IPS DF 6.9 (cell line): ENCODE data around the gene SYNJ1.
"Not testable (repeated sequence)": the region's sequence is repeated elsewhere in the genome, so short reads cannot be mapped to it uniquely, and the experiment has no call there.

ENCODE experiments used
- DNase-seq: peaks from one replicate; pipeline ENCODE4 v3.0.0-alpha.2; 2013; ENCODE audit warnings: low read depth, low spot score
- H3K27ac ChIP-seq: one replicate; pipeline ENCODE4 v1.5.1; 2013; ENCODE audit warnings: low read length, control low read depth
- H3K27me3 ChIP-seq: 2 replicates; pipeline ENCODE4 v1.6.1; 2013; ENCODE audit warnings: mild to moderate bottlenecking, low read length; ENCODE audit not compliant: control insufficient read depth, insufficient read depth
- H3K36me3 ChIP-seq: 2 replicates; pipeline ENCODE4 v1.6.1; 2013; ENCODE audit warnings: low read length; ENCODE audit not compliant: control insufficient read depth, insufficient read depth
- H3K4me1 ChIP-seq: 2 replicates; pipeline ENCODE4 v1.6.1; 2013; ENCODE audit warnings: low read length; ENCODE audit not compliant: control insufficient read depth, insufficient read depth
- H3K4me3 ChIP-seq: 2 replicates; pipeline ENCODE4 v1.5.1; 2013; ENCODE audit warnings: mild to moderate bottlenecking, low read length
- H3K9me3 ChIP-seq: 2 replicates; pipeline ENCODE4 v1.6.1; 2013; ENCODE audit warnings: low read length, inconsistent platforms; ENCODE audit not compliant: control insufficient read depth, insufficient read depth
- WGBS: extraction: QIAGEN DNeasy Blood & Tissue Kit; methylation state at CpG from one replicate; pipeline ENCODE4 v1.1.7; 2013; ENCODE audit warnings: mixed read lengths, missing lambda C conversion rate; ENCODE audit not compliant: insufficient read length, insufficient coverage; 5-methylcytosine and 5-hydroxymethylcytosine counted together

The SYNJ1 gene

DNA sequence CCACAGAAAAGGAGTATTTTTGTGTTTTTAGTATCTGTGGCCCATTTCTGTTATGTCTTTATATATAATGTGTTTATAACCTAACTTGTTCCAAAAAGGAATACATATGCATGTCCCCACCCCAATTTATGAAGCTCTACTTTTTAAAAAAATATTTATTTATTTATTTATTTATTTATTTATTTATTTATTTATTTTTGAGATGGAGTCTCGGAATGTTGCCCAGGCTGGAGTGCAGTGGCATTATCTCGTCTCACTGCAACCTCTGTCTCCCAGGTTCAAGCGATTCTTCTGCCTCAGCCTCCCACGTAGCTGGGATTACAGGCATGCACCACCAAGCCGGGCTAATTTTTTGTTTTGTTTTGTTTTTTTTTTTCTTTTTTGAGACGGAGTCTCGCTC, 32.3 kb downstream of the SYNJ1 start:
- not testable (repeated sequence) for DNase-seq, H3K4me3 ChIP-seq, H3K27ac ChIP-seq, H3K4me1 ChIP-seq, H3K27me3 ChIP-seq, H3K9me3 ChIP-seq, H3K36me3 ChIP-seq
- no CpG with 5 or more reads among the region's 7 CpGs for WGBS

DNA sequence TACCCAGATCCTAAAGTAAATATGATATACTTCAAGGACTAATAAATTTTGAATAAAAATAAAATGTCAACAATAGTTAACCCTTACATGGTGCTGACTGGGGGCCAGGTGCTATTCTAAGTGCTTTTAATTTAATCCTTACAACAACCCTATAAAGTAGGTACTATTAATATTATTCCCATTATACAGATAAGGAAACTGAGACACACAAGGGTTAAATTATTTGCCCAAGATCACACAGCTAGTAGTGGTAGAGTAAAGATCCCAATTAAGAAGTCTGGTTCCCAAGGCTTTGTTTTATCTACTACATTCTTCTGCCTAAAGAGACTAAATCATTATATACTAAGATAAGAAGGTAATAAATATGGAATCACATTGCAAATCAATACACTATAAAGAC, 34.2 kb downstream of the SYNJ1 start:
- Histone ChIP-seq H3K9me3 (no peaks in the 10 kb centered on the region), H3K36me3 (no peaks in the 10 kb centered on the region), H3K27me3 (no peaks in the 10 kb centered on the region), H3K4me3 (no peak overlapping the region), H3K4me1 (no peaks in the 10 kb centered on the region), H3K27ac (no peak overlapping the region)
- no peak for DNase-seq

DNA sequence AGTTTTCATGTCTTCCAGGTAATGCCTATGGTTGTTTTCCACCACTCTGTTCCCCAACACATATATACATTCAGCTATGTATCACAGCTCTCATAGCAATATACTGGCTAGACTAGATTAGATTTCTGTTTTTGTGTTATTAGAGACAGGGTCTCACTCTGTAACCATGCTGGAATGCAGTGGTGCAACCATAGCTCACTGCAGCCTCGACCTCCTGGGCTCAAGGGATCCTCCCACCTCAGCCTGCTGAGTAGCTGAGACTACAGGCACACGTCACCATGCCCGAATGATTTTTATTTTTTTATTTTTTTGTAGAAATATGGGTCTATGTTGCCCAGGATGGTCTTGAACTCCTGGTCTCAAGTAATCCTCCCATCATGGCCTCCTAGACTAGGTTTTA, 37.7 kb downstream of the SYNJ1 start:
- no peak overlapping the region for H3K27ac ChIP-seq
- no peaks in the 10 kb centered on the region for H3K9me3 ChIP-seq
- no peaks in the 10 kb centered on the region for H3K4me1 ChIP-seq
- DNase-seq: no peak
- no CpG with 5 or more reads among the region's 3 CpGs for WGBS
- no peaks in the 10 kb centered on the region for H3K27me3 ChIP-seq
- no peak overlapping the region for H3K4me3 ChIP-seq
- H3K36me3 ChIP-seq: no peaks in the 10 kb centered on the region

DNA sequence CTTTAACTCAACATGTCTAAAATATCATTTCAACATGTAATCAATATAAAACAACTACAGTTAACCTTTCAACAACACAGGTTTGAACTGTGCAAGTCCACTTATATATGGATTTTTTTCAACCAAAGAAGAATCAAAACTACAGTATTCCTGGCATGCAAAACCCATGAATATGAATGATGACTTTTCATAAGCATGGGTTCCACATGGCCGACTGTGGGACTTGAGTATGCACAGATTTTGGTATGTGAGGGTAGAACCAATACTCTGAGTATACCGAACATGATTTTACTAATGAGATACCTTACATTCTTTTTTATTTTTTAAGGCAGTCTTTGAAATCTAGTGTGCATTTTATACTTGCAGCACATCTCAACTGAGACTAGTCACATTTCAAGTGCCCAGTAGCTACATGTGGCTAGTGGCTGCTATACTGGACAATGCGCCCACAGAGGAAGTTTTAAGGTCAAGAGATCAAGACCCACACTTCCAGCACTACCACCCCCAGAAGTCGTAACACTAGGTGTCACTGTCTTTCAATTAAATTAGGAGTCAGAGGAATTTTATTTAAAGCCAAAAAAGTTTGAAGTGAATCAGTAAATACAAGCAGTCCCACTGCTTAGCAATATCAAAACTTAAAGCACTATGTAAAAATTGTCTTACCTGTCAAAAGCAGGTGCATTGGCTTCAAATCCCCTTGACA, 40.0 kb downstream of the SYNJ1 start:
- no CpG with 5 or more reads among the region's 4 CpGs for WGBS
- no peaks in the 10 kb centered on the region for H3K4me1 ChIP-seq
- H3K36me3 ChIP-seq: no peaks in the 10 kb centered on the region
- H3K27me3 ChIP-seq: no peaks in the 10 kb centered on the region
- no peak for DNase-seq
- H3K9me3 ChIP-seq: no peaks in the 10 kb centered on the region
- no peak overlapping the region for H3K4me3 ChIP-seq
- H3K27ac ChIP-seq: no peak overlapping the region

DNA sequence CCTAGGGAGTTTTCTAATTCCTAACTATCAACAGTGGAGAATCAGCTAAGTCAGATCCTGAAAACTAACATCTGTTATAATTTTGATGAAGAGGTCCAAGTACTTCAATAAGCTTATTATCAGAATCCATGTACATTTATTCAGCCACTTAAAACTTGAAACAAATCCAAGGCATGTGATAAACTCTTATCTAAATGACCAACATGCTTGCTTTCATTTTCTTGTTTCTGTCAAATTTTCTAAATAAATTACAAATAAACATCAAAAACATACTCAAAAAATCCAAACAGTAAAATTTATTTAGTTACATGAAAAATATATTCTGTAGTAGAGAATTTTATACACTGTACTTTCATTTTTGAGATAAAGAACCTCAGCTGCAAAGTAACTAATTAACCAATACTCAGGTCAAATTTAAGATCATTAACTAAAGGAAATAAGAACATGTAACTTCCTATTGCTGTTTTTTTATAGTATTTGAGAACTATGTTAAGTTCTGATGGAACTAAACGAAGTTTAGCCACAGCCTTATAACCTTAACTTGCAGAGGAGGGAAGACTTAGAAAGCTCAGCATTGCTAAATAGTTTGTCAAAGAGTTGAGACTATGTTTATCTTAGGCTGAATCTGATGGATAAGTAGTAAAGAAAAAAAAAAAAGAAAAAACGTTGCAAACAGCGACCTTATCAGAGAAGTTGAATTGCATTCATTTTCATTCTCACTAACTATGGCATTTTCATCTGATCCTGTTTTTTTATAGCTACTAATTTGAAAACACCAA, 44.9 kb downstream of the SYNJ1 start:
- no peaks in the 10 kb centered on the region for H3K36me3 ChIP-seq
- H3K27ac ChIP-seq: no peak overlapping the region
- H3K9me3 ChIP-seq: no peaks in the 10 kb centered on the region
- H3K4me1 ChIP-seq: no peaks in the 10 kb centered on the region
- no peak overlapping the region for H3K4me3 ChIP-seq
- DNase-seq: no peak
- no CpG with 5 or more reads among the region's 3 CpGs for WGBS
- no peaks in the 10 kb centered on the region for H3K27me3 ChIP-seq

DNA sequence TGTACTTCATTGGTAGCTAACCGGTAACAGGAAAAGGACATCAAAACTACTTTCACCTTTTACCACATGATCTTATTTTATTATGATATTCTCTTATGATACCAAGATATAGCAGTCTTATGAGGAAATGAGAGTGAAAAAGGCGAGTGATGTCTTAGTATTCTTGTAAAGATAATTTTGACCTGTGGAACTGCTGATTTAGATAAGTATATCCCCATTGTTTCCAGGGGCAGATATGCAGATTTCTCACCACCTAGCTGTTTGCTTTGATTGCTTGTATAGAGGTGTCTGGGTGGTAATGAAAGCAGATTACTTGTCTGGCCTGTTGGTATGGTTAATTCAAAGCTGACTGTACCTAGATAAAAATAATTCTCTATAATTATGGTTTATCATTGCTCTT, 53.1 kb downstream of the SYNJ1 start:
- DNase-seq: no peak
- Histone ChIP-seq H3K9me3 (no peaks in the 10 kb centered on the region), H3K4me3 (no peak overlapping the region), H3K27ac (no peak overlapping the region), H3K36me3 (no peaks in the 10 kb centered on the region), H3K27me3 (no peaks in the 10 kb centered on the region), H3K4me1 (no peaks in the 10 kb centered on the region)
- WGBS: no CpG with 5 or more reads among the region's 2 CpGs

DNA sequence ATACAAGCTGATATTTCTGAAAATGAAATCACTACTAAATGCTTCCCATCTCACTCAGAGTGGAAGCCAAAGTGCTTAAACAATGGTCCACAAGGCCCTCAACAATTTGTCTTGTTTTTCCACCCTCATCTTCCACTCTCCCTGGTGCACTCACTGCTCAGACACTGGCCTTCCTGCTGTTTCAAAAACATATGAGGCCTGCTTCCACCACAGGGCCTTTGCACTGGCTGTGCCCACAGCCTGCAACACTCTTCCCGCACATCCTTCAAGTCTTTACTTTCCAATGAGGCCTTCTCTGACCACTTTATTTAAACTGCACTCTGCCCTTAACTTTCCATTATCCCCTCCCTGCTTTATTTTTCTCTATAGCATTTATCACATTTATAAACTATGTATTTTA, 53.8 kb downstream of the SYNJ1 start:
- no peak for DNase-seq
- Histone ChIP-seq H3K4me3 (no peak overlapping the region), H3K27me3 (no peaks in the 10 kb centered on the region), H3K9me3 (no peaks in the 10 kb centered on the region), H3K27ac (no peak overlapping the region), H3K36me3 (no peaks in the 10 kb centered on the region), H3K4me1 (no peaks in the 10 kb centered on the region)
- WGBS: no CpG with 5 or more reads among the region's 1 CpG

DNA sequence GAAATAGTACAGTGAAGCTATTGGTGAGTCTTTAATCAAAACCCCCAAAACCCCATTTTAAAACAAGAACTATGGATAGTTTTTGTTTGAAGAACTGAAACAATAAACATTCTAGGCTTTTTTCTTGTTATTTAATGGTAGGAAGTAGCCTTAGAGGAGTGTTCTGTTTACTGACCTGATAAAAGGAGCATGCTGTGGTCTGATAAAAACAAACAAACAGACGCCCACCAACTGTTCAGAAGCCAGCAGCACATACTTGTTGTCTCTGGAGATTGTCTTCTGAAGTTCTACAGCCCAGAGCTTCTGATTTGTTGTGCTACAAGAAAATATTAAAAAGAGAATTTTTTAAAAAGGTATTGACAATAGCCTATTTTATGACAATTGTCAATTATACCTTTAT, 61.6 kb downstream of the SYNJ1 start:
- DNase-seq: no peak
- H3K4me3 ChIP-seq: no peak overlapping the region
- WGBS: no CpG with 5 or more reads among the region's 1 CpG
- H3K27ac ChIP-seq: no peak overlapping the region
- H3K9me3 ChIP-seq: no peaks in the 10 kb centered on the region; the same call in 1 of the 2 replicates
- no peaks in the 10 kb centered on the region for H3K4me1 ChIP-seq
- no peaks in the 10 kb centered on the region for H3K36me3 ChIP-seq
- H3K27me3 ChIP-seq: no peaks in the 10 kb centered on the region

DNA sequence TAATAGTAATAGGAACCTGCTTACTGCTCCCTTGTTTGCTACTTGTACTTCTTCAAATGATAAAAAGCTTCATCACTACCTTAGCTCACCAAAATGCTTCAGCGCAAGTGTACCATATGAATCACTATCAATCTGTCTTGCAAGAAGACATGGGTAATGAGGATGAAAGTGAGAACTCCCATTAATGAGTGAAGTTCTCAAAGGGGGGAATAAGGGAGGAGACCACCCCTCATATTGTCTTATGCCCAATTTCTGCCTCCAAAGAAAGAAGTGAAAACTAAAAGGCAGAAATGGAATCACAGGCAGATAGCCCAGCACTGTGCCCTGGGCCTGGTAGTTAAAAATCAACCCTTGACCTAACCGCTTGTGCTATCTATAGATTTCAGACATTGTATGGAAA, 63.7 kb downstream of the SYNJ1 start:
- not testable (repeated sequence) for H3K4me1 ChIP-seq, H3K9me3 ChIP-seq, H3K4me3 ChIP-seq, H3K36me3 ChIP-seq, H3K27ac ChIP-seq, DNase-seq, H3K27me3 ChIP-seq
- no CpG with 5 or more reads among the region's 2 CpGs for WGBS

DNA sequence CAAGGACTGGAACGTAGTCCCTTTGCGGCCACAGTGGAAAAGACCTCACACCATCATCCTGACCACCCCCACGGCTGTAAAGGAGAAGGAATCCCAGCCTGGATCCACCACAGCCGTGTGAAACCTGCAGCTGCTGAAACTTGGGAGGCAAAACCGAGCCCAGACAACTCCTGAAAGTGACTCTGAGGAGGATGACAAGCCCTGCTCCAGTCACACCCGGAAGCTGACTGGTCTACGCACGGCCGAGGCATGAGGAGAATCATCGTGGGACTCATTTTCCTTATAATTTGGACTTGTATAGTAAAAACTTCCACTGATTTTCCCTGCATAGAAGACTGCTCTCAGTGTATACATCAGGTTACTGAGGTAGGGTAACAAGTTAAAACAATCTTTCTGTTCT, 65.8 kb downstream of the SYNJ1 start:
- H3K36me3 ChIP-seq, H3K27ac ChIP-seq, DNase-seq, H3K27me3 ChIP-seq, H3K9me3 ChIP-seq, H3K4me3 ChIP-seq, H3K4me1 ChIP-seq: not testable (repeated sequence)
- no CpG with 5 or more reads among the region's 10 CpGs for WGBS
